ENCODE data around the gene CCDC24. TPM values are rescaled to one million over a fixed set of nuclear protein-coding genes. Genes with fewer than 3 reads are reported as not detected.

The CCDC24 gene
- total RNA-seq, 4 donors from 2014 or later = 1.6 to 7.8 (median 3.7) TPM

DNA sequence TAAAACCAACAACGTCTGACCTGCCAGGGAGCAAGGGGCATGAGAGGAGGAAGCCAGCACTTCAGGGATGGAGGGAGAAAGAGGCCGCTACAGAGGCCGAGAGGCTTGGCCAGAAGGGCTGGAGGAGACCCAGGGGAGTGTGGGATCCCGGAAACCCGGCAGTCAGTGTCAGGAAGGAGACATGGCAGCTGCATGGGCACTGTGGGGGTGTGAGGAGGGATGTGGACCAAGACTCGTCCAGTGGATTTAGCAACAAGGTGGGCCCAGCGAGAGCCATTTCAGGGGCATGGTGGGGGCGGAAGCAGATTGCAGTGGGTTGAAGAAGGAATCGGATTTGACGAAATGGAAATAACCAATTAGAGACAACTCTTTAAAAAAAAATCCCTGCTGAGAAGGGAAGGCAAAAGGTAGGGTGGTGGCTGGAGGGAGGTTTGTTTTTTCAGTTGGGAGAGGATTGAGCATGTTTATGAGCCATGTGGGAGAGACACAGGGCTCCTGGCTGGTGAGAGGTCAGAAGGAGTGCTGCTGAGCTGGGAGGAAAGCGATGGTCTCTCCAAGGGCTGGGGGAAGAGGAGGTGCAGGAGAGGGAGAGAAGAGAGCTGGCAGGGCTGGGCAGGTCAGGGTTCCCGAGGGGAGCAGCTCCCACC is 8.0 kb upstream of the CCDC24 start:
- H3K4me1 ChIP-seq = peaks cover 29% of the 10 kb centered on the region
- H3K4me3 ChIP-seq = no peak overlapping the region
- no peaks in the 10 kb centered on the region for H3K27me3 ChIP-seq
- no peak overlapping the region for H3K27ac ChIP-seq
- H3K9me3 ChIP-seq = no peaks in the 10 kb centered on the region
- H3K36me3 ChIP-seq = peaks cover 22% of the 10 kb centered on the region
- 79% methylated on average over 12 of the region's 12 CpGs for WGBS
- no peak for DNase-seq (ENCODE audit: low spot score in 2 of 2)
- no peak for TF ChIP-seq EP300 (IDR thresholded peaks at IDR 0.05)
- no peak for TF ChIP-seq POLR2A (IDR thresholded peaks at IDR 0.05)
- TF ChIP-seq POLR2AphosphoS5 (IDR thresholded peaks at IDR 0.05) = no peak
- TF ChIP-seq, protein P1, sequence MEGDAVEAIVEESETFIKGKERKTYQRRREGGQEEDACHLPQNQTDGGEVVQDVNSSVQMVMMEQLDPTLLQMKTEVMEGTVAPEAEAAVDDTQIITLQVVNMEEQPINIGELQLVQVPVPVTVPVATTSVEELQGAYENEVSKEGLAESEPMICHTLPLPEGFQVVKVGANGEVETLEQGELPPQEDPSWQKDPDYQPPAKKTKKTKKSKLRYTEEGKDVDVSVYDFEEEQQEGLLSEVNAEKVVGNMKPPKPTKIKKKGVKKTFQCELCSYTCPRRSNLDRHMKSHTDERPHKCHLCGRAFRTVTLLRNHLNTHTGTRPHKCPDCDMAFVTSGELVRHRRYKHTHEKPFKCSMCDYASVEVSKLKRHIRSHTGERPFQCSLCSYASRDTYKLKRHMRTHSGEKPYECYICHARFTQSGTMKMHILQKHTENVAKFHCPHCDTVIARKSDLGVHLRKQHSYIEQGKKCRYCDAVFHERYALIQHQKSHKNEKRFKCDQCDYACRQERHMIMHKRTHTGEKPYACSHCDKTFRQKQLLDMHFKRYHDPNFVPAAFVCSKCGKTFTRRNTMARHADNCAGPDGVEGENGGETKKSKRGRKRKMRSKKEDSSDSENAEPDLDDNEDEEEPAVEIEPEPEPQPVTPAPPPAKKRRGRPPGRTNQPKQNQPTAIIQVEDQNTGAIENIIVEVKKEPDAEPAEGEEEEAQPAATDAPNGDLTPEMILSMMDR (IDR thresholded peaks at IDR 0.05) = no peak

GRCh38 chr1:43984855-43985254 is 6.5 kb upstream of the CCDC24 start:
- WGBS = 90% methylated on average over 14 of the region's 16 CpGs

GRCh38 chr1:43985984-43986595 is 5.3 kb upstream of the CCDC24 start:
- Histone ChIP-seq H3K4me1 (peaks cover 12% of the 10 kb centered on the region), H3K9me3 (no peaks in the 10 kb centered on the region), H3K27me3 (no peaks in the 10 kb centered on the region), H3K27ac (no peak overlapping the region), H3K4me3 (no peak overlapping the region), H3K36me3 (peaks cover 22% of the 10 kb centered on the region)
- no peak for TF ChIP-seq POLR2A (IDR thresholded peaks at IDR 0.05)
- TF ChIP-seq POLR2AphosphoS5 (IDR thresholded peaks at IDR 0.05) = no peak
- TF ChIP-seq EP300 (IDR thresholded peaks at IDR 0.05) = no peak
- TF ChIP-seq, protein P1 (IDR thresholded peaks at IDR 0.05) = no peak
- 75% methylated on average over 4 of the region's 4 CpGs for WGBS
- DNase-seq (ENCODE audit: low spot score in 2 of 2) = no peak

More at GRCh38 chr1:43984855-43985254, 6.5 kb upstream of the CCDC24 start:
- H3K4me3 ChIP-seq = no peak overlapping the region
- H3K9me3 ChIP-seq = no peaks in the 10 kb centered on the region
- H3K4me1 ChIP-seq = peaks cover 18% of the 10 kb centered on the region
- no peak for DNase-seq (ENCODE audit: low spot score in 2 of 2)
- no peak for TF ChIP-seq EP300 (IDR thresholded peaks at IDR 0.05)
- no peak for TF ChIP-seq POLR2A (IDR thresholded peaks at IDR 0.05)
- TF ChIP-seq, protein P1 (IDR thresholded peaks at IDR 0.05) = no peak
- no peak for TF ChIP-seq POLR2AphosphoS5 (IDR thresholded peaks at IDR 0.05)
- H3K27me3 ChIP-seq = no peaks in the 10 kb centered on the region
- peaks cover 22% of the 10 kb centered on the region for H3K36me3 ChIP-seq
- H3K27ac ChIP-seq = no peak overlapping the region

DNA sequence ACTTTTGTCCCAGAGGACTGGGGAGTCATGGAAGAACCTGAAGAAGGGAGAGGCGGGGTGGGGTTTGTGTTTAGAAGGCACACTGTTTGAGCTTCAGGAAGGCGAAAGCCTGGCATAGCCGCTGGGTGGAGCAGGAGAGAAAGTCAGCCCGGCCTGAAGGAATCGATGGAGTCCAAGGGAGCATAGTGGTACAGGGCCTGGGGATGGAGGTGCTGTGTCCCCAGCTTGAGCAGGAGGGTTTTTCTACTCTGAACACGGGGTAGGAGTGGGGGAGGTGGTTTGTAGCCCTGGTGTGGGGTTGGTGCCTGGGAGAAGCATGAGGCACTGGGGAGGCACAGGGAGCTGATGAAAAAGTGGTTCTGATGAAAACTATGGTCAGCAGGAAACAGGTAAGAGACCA is 4.7 kb upstream of the CCDC24 start:
- TF ChIP-seq EP300 (IDR thresholded peaks at IDR 0.05) = no peak
- no peak for TF ChIP-seq POLR2AphosphoS5 (IDR thresholded peaks at IDR 0.05)
- TF ChIP-seq POLR2A (IDR thresholded peaks at IDR 0.05) = no peak
- Histone ChIP-seq H3K36me3 (peaks cover 22% of the 10 kb centered on the region), H3K4me1 (peaks cover 10% of the 10 kb centered on the region), H3K27ac (no peak overlapping the region), H3K9me3 (no peaks in the 10 kb centered on the region), H3K4me3 (no peak overlapping the region), H3K27me3 (no peaks in the 10 kb centered on the region)
- 75% methylated on average over 6 of the region's 6 CpGs for WGBS
- no peak for DNase-seq (ENCODE audit: low spot score in 2 of 2)

GRCh38 chr1:43987159-43987902 is 4.1 kb upstream of the CCDC24 start:
- TF ChIP-seq POLR2AphosphoS5 (IDR thresholded peaks at IDR 0.05) (no peak), POLR2A (IDR thresholded peaks at IDR 0.05) (no peak), EP300 (IDR thresholded peaks at IDR 0.05) (no peak)
- TF ChIP-seq, protein P1 (IDR thresholded peaks at IDR 0.05) = no peak
- H3K9me3 ChIP-seq = no peaks in the 10 kb centered on the region
- H3K4me1 ChIP-seq = peaks cover 16% of the 10 kb centered on the region
- H3K27me3 ChIP-seq = no peaks in the 10 kb centered on the region
- DNase-seq (ENCODE audit: low spot score in 2 of 2) = no peak
- peaks cover 22% of the 10 kb centered on the region for H3K36me3 ChIP-seq
- WGBS = 80% methylated on average over 6 of the region's 6 CpGs
- H3K27ac ChIP-seq = no peak overlapping the region
- no peak overlapping the region for H3K4me3 ChIP-seq

All from suprapubic skin (tissue), 4 donors.